RWPE2 (cell line): Measurements from ENCODE around the gene RHOJ.

ENCODE experiments used
- ATAC-seq: fragments of 200-7000 bp; cut with Tn5 transposase; 3 replicates; pipeline ENCODE4 v1.9.1; 2021; ENCODE audit warnings: low read depth
- DNase-seq: peaks from one replicate; pipeline ENCODE4 v3.0.0-alpha.2; 2020; ENCODE audit warnings: low spot score
- H3K27ac ChIP-seq: fragments of 450-650 bp; 2 replicates; pipeline ENCODE4 v1.5.1; 2017; ENCODE audit warnings: mild to moderate bottlenecking; ENCODE audit not compliant: poor library complexity, severe bottlenecking
- H3K27me3 ChIP-seq: fragments of 250-450 bp; sonication (Bioruptor Pico); 2 replicates; pipeline ENCODE4 v1.5.1; 2021; ENCODE audit warnings: mild to moderate bottlenecking, moderate library complexity; ENCODE audit not compliant: insufficient read depth, poor library complexity, severe bottlenecking
- H3K36me3 ChIP-seq: fragments of 250-450 bp; sonication (Bioruptor Pico); 2 replicates; pipeline ENCODE4 v1.5.1; 2020; ENCODE audit warnings: low read depth, mild to moderate bottlenecking, moderate library complexity
- H3K4me1 ChIP-seq: fragments of 250-450 bp; sonication (Bioruptor Pico); 2 replicates; pipeline ENCODE4 v1.5.1; 2021; ENCODE audit warnings: mild to moderate bottlenecking, moderate library complexity; ENCODE audit not compliant: insufficient read depth, poor library complexity, severe bottlenecking
- H3K4me3 ChIP-seq: fragments of 250-450 bp; sonication (Bioruptor Pico); 2 replicates; pipeline ENCODE4 v1.5.1; 2021; ENCODE audit warnings: mild to moderate bottlenecking, moderate library complexity; ENCODE audit not compliant: severe bottlenecking
- H3K9me3 ChIP-seq: fragments of 250-450 bp; sonication (Bioruptor Pico); 2 replicates; pipeline ENCODE4 v1.5.1; 2021; ENCODE audit warnings: mild to moderate bottlenecking, moderate library complexity; ENCODE audit not compliant: severe bottlenecking
- TF ChIP-seq, protein P1 (sequence below): fragments of 450-650 bp; IDR thresholded peaks from one replicate; pipeline ENCODE4 v1.5.1; 2017; ENCODE audit warnings: mild to moderate bottlenecking, moderate library complexity; ENCODE audit not compliant: poor library complexity, severe bottlenecking

The RHOJ gene

DNA sequence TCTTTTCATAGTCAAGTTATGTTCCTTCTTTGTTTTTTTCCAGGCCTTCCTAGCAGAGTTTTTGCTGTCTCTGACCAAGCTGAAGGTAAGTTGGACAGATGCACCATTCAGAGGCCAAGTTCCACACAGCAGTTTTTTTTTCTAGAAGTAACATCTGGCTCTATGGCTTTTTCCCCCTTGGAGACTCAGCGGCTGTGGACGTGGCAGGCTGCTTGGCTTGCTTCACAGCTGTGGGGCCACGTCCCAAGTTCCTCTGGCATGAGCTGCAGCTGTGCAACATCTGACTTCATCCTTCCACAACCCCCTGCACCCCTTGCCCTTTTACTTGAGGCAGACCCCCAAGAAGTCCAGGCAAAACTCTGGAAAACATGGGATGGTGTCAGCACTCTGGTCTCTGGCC lies 24.2 kb upstream of the RHOJ start:
- H3K36me3 ChIP-seq, result no peaks in the 10 kb centered on the region
- no peaks in the 10 kb centered on the region for H3K9me3 ChIP-seq
- H3K4me3 ChIP-seq, result no peak overlapping the region
- DNase-seq (no peak), ATAC-seq (no peak)
- TF ChIP-seq, protein P1, sequence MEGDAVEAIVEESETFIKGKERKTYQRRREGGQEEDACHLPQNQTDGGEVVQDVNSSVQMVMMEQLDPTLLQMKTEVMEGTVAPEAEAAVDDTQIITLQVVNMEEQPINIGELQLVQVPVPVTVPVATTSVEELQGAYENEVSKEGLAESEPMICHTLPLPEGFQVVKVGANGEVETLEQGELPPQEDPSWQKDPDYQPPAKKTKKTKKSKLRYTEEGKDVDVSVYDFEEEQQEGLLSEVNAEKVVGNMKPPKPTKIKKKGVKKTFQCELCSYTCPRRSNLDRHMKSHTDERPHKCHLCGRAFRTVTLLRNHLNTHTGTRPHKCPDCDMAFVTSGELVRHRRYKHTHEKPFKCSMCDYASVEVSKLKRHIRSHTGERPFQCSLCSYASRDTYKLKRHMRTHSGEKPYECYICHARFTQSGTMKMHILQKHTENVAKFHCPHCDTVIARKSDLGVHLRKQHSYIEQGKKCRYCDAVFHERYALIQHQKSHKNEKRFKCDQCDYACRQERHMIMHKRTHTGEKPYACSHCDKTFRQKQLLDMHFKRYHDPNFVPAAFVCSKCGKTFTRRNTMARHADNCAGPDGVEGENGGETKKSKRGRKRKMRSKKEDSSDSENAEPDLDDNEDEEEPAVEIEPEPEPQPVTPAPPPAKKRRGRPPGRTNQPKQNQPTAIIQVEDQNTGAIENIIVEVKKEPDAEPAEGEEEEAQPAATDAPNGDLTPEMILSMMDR, result no peak
- peaks cover 12% of the 10 kb centered on the region for H3K4me1 ChIP-seq
- H3K27ac ChIP-seq, result peak overlapping the region; percentile 80
- H3K27me3 ChIP-seq, result no peaks in the 10 kb centered on the region

DNA sequence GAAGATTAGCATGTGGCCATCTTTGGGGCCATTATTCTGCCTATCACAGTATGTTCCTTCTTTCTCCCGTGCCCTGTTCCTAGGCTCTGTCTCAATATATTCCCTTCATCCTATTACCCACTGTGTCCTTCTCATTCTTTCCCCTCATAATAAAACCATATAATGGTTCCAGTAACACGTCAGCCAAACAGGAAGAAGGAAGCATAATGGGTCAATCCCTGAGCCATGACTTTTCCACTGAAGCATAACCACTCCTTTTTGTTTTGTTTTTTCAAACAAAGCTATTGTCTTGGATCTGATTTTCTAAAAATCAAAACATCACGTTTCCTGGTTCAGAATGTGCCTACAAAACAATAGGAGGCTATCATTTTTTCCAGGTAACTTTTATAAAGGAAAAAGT lies 21.3 kb upstream of the RHOJ start:
- Histone ChIP-seq H3K4me3 (no peak overlapping the region), H3K9me3 (no peaks in the 10 kb centered on the region), H3K36me3 (no peaks in the 10 kb centered on the region), H3K4me1 (peaks cover 20% of the 10 kb centered on the region), H3K27ac (no peak overlapping the region), H3K27me3 (no peaks in the 10 kb centered on the region)
- ATAC-seq (no peak), DNase-seq (no peak)
- TF ChIP-seq, protein P1, result no peak

DNA sequence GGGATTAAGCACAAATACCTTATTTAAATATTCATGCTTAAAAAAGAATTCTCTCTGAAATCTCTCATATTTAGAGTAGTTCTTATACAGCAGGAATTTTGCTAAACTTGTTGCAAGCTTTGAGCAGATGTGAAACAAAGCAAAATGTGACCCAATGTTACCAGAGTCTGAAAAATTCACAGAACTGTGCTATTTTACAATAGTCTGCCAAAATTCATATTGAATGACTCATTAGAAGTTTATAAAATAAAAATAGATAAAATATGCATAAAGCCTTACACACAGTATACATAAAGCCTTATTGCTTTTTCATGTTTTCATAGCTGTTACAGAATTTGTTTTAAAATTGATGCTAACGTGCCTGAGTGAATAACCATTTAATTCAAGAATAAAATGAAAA lies 17.8 kb upstream of the RHOJ start:
- TF ChIP-seq, protein P1, result no peak
- Histone ChIP-seq H3K9me3 (no peaks in the 10 kb centered on the region), H3K27ac (peak overlapping the region; percentile 14), H3K4me1 (peaks cover 8% of the 10 kb centered on the region), H3K36me3 (no peaks in the 10 kb centered on the region), H3K4me3 (no peak overlapping the region), H3K27me3 (no peaks in the 10 kb centered on the region)
- ATAC-seq (peak; percentile 64), DNase-seq (no peak)

DNA sequence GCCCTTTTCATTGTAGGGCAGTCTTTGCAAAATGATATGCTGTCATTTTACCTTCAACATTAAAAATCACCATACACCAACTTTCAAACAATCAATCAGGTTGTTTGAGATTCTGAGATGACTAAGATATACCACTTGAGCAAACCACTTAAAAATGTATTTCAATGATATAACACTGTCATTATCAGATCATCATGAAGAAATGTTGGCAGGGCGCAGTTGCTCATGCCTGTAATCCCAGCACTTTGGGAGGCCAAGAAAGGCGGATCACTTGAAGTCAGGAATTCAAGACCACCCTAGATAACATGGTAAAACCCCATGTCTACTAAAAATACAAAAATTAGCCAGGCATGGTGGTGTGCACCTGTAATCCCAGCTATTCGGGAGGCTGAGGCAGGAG lies 13.0 kb upstream of the RHOJ start:
- Histone ChIP-seq H3K4me1 (peaks cover 6% of the 10 kb centered on the region), H3K4me3 (no peak overlapping the region), H3K27me3 (no peaks in the 10 kb centered on the region), H3K9me3 (no peaks in the 10 kb centered on the region), H3K36me3 (no peaks in the 10 kb centered on the region), H3K27ac (no peak overlapping the region)
- TF ChIP-seq, protein P1, result no peak
- no peak for ATAC-seq
- no peak for DNase-seq

DNA sequence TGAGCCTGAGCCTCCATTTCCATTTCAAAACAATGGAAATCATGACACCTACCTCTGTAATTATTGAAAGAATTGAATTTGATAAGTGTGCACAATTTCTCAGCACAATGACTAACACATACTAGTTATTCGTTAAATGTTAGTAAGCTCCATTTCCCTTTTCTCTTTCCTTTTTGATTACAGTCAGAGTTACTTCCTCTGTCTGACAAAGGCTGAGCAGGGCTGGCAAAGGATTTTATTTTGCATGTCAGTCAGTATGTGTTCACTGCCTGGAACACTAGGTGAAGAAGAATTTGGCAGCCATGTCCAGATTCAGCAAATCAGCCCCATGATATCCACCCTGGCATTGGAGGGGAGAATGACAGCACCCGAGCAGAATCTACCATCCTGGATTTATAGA lies 12.2 kb upstream of the RHOJ start:
- Histone ChIP-seq H3K4me1 (no peaks in the 10 kb centered on the region), H3K27ac (no peak overlapping the region), H3K27me3 (no peaks in the 10 kb centered on the region), H3K36me3 (no peaks in the 10 kb centered on the region), H3K4me3 (no peak overlapping the region), H3K9me3 (no peaks in the 10 kb centered on the region)
- DNase-seq (no peak), ATAC-seq (peak; percentile 44; the same call in 2 of the 3 replicates)
- TF ChIP-seq, protein P1, result no peak
